HAP-1 (cell line): ENCODE data around the gene CA10.

Source experiments
- DNase-seq, 2 experiments: peaks; one replicate each; pipeline ENCODE4 v3.0.0-alpha.2; 2016 to 2020; ENCODE audit warnings: low spot score in 2 of 2
- H3K27me3 ChIP-seq: fragments of 250-450 bp; sonication (Bioruptor Pico); 2 replicates; pipeline ENCODE4 v1.5.1; 2020; ENCODE audit warnings: low read depth, mild to moderate bottlenecking, moderate library complexity
- H3K36me3 ChIP-seq: fragments of 250-450 bp; sonication (Bioruptor Pico); replicated peaks from 2 replicates; pipeline ENCODE4 v1.5.1; 2020; ENCODE audit warnings: mild to moderate bottlenecking
- H3K4me1 ChIP-seq: fragments of 250-450 bp; sonication (Bioruptor Pico); 2 replicates; pipeline ENCODE4 v1.5.1; 2020; ENCODE audit warnings: mild to moderate bottlenecking
- H3K4me3 ChIP-seq: fragments of 250-450 bp; sonication (Bioruptor Pico); 2 replicates; pipeline ENCODE4 v1.5.1; 2020; ENCODE audit warnings: mild to moderate bottlenecking, moderate library complexity
- H3K9me3 ChIP-seq: fragments of 250-450 bp; sonication (Bioruptor Pico); 2 replicates; pipeline ENCODE4 v1.5.1; 2020; ENCODE audit warnings: mild to moderate bottlenecking, moderate library complexity
- in situ Hi-C: fragments of 300-500 bp; cut with MboI; formaldehyde crosslinking; loops from 3 replicates; pipeline ENCODE4 v1.14.3; 2020; ENCODE audit warnings: low sequenced_read_pairs, inconsistent platforms, mixed read lengths

Gene CA10

DNA sequence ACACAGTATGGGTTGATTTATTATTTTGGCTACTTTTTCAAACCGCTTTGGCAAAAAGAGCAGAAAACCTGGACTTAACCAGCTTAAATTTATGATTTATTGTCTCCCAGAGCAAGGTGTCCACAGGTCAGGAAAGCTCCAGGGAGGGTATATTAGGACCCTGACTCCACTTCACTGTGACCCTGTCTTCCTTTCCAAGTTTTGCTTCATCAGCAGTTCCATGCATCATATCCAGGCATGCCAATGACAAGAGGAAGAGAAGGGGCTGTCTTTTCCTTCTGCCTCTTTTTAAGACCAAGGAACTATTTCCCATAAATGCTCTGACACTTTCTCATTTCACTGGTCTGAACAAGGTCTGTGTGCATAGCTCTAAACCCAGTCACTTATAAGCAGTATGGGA, 316.8 kb downstream of the CA10 start:
- Histone ChIP-seq H3K36me3 (no peaks in the 10 kb centered on the region), H3K27me3 (no peaks in the 10 kb centered on the region), H3K4me1 (no peaks in the 10 kb centered on the region), H3K9me3 (no peaks in the 10 kb centered on the region), H3K4me3 (no peak overlapping the region)
- in situ Hi-C loops, result no loop called here
- DNase-seq, result no peak

DNA sequence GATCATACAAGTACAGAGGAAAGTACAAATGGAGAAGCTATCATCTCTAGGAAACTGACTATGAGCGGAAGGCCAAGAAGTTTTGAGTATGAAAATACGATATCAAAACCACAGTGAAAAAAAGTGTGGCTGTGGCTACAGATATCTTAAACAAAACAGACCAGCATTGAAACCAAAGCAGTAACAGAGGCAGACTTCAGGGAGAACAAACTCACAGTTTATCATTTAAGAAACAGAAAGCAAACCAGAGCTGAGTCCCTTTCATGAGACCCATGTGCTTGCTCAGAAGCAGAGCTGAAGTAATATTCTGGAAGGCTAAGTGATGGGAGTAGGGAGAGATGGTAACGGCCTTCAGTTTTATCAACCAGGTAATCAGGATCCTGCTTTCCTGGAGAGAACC, 317.8 kb downstream of the CA10 start:
- Histone ChIP-seq H3K4me1 (no peaks in the 10 kb centered on the region), H3K4me3 (no peak overlapping the region), H3K36me3 (no peaks in the 10 kb centered on the region), H3K27me3 (no peaks in the 10 kb centered on the region), H3K9me3 (no peaks in the 10 kb centered on the region)
- DNase-seq, result no peak
- in situ Hi-C loops, result no loop called here

DNA sequence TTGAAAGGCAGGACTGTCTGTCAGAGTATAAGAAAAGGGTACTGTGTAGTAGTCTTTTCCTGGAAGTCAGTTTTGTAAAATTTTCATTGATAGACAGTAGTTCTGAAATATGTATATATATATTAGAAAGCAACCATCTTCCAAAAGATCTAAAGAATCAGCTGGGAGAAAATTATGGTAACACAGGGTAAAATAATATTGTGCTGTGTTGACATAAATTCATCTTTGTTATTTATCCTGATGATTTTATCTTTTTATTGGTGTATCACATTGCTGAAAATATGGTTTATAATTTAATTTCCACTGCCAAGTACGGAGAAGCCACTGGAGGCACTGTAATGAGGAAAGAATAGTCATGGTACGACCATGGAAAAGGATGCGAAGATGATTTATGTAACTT, 324.9 kb downstream of the CA10 start:
- in situ Hi-C loops, result no loop called here
- no peaks in the 10 kb centered on the region for H3K36me3 ChIP-seq
- H3K9me3 ChIP-seq, result no peaks in the 10 kb centered on the region
- no peak overlapping the region for H3K4me3 ChIP-seq
- no peak for DNase-seq
- H3K4me1 ChIP-seq, result no peaks in the 10 kb centered on the region
- no peaks in the 10 kb centered on the region for H3K27me3 ChIP-seq

DNA sequence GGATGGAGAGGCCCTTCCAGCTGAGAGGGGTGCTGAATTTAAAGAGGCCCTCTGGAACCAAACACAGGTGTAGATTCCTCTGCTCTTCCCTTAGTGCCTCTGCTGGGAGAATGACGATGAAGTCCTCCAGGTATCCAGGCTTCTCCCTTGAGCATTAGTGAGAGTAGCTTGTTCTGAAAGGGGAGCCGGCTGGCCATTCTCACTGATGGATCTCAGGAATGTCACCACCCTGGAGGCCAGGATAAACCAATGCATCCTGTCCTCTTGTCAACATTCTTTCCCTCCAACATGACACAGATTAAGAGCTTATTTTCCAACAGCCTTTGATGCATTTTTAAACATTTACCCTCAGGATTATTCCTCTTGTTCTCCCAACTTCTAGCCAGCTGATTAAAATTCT, 325.5 kb downstream of the CA10 start:
- in situ Hi-C loops, result no loop called here

GRCh38 chr17:51830886-51831285, 327.6 kb downstream of the CA10 start:
- H3K36me3 ChIP-seq, result no peaks in the 10 kb centered on the region
- no peak for DNase-seq
- H3K4me1 ChIP-seq, result no peaks in the 10 kb centered on the region
- no peaks in the 10 kb centered on the region for H3K9me3 ChIP-seq
- peaks cover 3% of the 10 kb centered on the region; the same call in 1 of the 2 replicates for H3K27me3 ChIP-seq
- in situ Hi-C loops, result no loop called here
- H3K4me3 ChIP-seq, result no peak overlapping the region

More for the DNA sequence above, 325.5 kb downstream of the CA10 start:
- Histone ChIP-seq H3K4me1 (no peaks in the 10 kb centered on the region), H3K36me3 (no peaks in the 10 kb centered on the region), H3K4me3 (no peak overlapping the region), H3K9me3 (no peaks in the 10 kb centered on the region), H3K27me3 (peaks cover 3% of the 10 kb centered on the region; the same call in 1 of the 2 replicates)
- DNase-seq, result no peak

GRCh38 chr17:51830451-51830850, 328.1 kb downstream of the CA10 start:
- in situ Hi-C loops, result no loop called here
- no peak for DNase-seq
- no peak overlapping the region for H3K4me3 ChIP-seq

GRCh38 chr17:51828901-51829300, 329.6 kb downstream of the CA10 start:
- H3K4me1 ChIP-seq, result no peaks in the 10 kb centered on the region
- no peaks in the 10 kb centered on the region for H3K9me3 ChIP-seq
- no peaks in the 10 kb centered on the region for H3K36me3 ChIP-seq
- H3K27me3 ChIP-seq, result peaks cover 3% of the 10 kb centered on the region; the same call in 1 of the 2 replicates
- no peak overlapping the region for H3K4me3 ChIP-seq
- in situ Hi-C loops, result no loop called here
- DNase-seq, result no peak

More at GRCh38 chr17:51830451-51830850, 328.1 kb downstream of the CA10 start:
- Histone ChIP-seq H3K27me3 (peaks cover 3% of the 10 kb centered on the region; the same call in 1 of the 2 replicates), H3K4me1 (no peaks in the 10 kb centered on the region), H3K36me3 (no peaks in the 10 kb centered on the region), H3K9me3 (no peaks in the 10 kb centered on the region)

DNA sequence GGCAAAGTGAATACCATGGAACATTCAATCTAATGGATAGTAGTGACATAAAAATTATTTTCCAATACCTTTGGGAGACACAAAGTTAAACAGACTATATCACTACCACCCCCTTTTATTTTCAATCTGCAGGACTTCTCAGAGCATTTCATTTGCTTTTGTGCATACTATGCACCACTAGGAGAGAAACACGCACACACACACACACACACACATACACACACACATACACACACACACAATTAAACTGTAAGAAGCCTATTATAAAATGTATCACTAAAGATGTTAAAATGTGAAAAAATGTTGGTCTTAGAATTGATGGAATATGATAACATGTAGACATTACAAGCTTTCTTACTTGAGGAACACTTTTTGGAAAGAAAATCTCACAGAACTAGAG, 331.4 kb downstream of the CA10 start:
- Histone ChIP-seq H3K4me3 (no peak overlapping the region), H3K9me3 (no peaks in the 10 kb centered on the region), H3K27me3 (peaks cover 3% of the 10 kb centered on the region; the same call in 1 of the 2 replicates), H3K36me3 (no peaks in the 10 kb centered on the region), H3K4me1 (no peaks in the 10 kb centered on the region)
- in situ Hi-C loops, result no loop called here
- no peak for DNase-seq

GRCh38 chr17:51820766-51821165, 337.7 kb downstream of the CA10 start:
- Histone ChIP-seq H3K27me3 (no peaks in the 10 kb centered on the region), H3K4me3 (no peak overlapping the region), H3K9me3 (no peaks in the 10 kb centered on the region), H3K36me3 (no peaks in the 10 kb centered on the region), H3K4me1 (no peaks in the 10 kb centered on the region)
- no peak for DNase-seq
- in situ Hi-C loops, result no loop called here

DNA sequence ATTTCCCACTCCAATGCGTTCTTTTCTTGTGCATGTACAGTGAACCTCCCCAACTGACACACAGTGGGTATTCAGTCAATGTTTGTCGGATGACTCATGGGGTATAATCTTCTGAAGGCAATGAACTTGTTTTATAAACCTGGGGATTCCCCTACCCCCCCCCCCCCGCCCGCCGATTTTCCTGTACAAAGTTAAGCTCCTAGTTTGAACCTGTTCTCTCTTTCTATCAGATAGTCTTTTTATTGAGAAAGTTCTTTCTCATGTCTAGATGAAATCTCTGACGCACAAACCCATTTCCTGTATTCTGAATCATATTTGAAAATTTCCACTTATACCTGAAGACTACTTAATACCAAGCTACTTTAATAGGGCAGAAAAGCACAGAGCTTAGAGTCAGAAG, 338.3 kb downstream of the CA10 start:
- Histone ChIP-seq H3K36me3 (no peaks in the 10 kb centered on the region), H3K9me3 (no peaks in the 10 kb centered on the region), H3K4me1 (no peaks in the 10 kb centered on the region), H3K4me3 (no peak overlapping the region), H3K27me3 (no peaks in the 10 kb centered on the region)
- in situ Hi-C loops, result no loop called here
- no peak for DNase-seq

DNA sequence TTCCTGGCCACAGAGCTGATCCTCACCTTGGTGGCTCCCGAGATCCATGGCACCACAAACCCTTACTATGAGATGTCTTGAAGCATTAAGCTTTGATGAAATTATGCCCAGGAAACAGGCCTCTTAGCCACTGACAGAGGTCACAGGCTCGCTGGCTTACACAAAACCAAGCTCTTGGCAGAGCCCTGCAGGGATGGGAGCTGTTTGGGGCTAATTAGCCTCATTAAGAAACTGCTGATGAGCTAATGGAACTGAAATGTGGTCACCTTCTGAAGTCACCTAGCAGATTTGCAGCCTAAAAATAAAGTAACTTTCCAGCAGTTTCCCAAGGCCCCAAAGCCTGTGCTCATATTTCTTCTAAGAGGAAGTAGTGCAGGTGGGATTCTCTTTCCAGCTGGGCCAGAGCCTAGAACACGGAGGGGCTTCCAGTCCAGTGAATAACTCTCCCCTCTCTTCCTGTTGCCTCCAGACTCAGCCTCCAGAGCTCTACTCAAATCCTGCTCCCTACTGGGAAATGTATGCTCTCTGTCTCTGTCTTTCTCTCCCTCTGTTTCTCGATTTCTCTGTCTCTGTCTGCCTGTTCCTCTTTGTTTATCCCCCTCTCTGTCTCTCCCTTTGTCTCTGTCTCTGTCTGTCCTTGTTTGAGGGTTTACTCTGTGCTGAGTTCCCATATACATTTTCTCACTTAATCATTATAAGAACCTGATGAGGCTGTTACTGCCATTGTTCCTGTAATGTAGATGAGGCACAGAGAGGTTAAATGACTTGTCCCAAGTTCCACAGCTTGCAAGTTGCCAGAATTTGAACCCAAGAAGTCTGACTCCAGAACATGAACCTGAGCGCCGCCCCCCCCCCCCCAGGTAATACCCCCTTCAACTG, 338.9 kb downstream of the CA10 start:
- DNase-seq, result no peak

GRCh38 chr17:51818777-51819176, 339.7 kb downstream of the CA10 start:
- in situ Hi-C loops, result no loop called here
- no peak for DNase-seq
- Histone ChIP-seq H3K27me3 (no peaks in the 10 kb centered on the region), H3K9me3 (no peaks in the 10 kb centered on the region), H3K36me3 (no peaks in the 10 kb centered on the region), H3K4me1 (no peaks in the 10 kb centered on the region), H3K4me3 (no peak overlapping the region)

More for the DNA sequence above, 338.9 kb downstream of the CA10 start:
- no peaks in the 10 kb centered on the region for H3K36me3 ChIP-seq
- H3K4me3 ChIP-seq, result no peak overlapping the region
- in situ Hi-C loops, result no loop called here
- H3K27me3 ChIP-seq, result no peaks in the 10 kb centered on the region
- H3K9me3 ChIP-seq, result no peaks in the 10 kb centered on the region
- no peaks in the 10 kb centered on the region for H3K4me1 ChIP-seq

GRCh38 chr17:51817955-51818354, 340.6 kb downstream of the CA10 start:
- no peaks in the 10 kb centered on the region for H3K27me3 ChIP-seq
- H3K9me3 ChIP-seq, result no peaks in the 10 kb centered on the region
- no peak overlapping the region for H3K4me3 ChIP-seq
- in situ Hi-C loops, result no loop called here
- H3K4me1 ChIP-seq, result no peaks in the 10 kb centered on the region
- DNase-seq, result no peak
- H3K36me3 ChIP-seq, result no peaks in the 10 kb centered on the region

DNA sequence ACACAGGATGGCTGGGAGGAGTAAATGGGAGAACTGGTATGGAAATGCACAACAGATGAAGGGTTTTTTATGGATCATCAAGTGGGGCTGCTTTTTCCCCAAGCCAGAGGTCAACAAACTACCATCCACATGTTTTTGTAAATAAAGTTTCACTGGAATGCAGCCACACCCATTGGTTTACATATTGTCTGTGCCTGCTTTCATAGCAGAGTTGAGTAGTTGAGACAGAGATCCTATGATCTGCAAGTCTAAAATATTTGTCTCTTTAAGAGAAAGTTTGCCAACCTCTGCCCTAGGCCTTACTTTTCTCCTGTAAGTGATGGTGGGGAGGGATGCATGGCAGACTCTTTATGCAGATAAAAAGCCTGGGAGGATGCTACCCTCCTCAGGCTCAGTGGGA, 341.4 kb downstream of the CA10 start:
- DNase-seq, result no peak
- H3K36me3 ChIP-seq, result no peaks in the 10 kb centered on the region
- in situ Hi-C loops, result no loop called here
- no peak overlapping the region for H3K4me3 ChIP-seq
- no peaks in the 10 kb centered on the region for H3K9me3 ChIP-seq
- no peaks in the 10 kb centered on the region for H3K4me1 ChIP-seq
- no peaks in the 10 kb centered on the region for H3K27me3 ChIP-seq
